H1 (cell line): ENCODE data around the gene RNF113B. TPM values are rescaled to one million over a fixed set of nuclear protein-coding genes. Genes with fewer than 3 reads are reported as not detected.

ENCODE experiments used
- CTCF ChIA-PET: fragments of 300-600 bp; sonication (Branson Sonifier 250); formaldehyde crosslinking; loops from one replicate; lab custom pipeline; 2021; ENCODE audit not compliant: partially characterized antibody; lab: Charles Lee
- POLR2A ChIA-PET: fragments of 300-600 bp; sonication (Branson Sonifier 250); formaldehyde crosslinking; loops from one replicate; lab custom pipeline; 2021; ENCODE audit warnings: inconsistent platforms; ENCODE audit not compliant: partially characterized antibody; lab: Charles Lee
- DNase-seq, 2 experiments: peaks; one replicate each; pipeline versions ENCODE4 v3.0.0 to v3.0.0-alpha.2; 2010 to 2022; ENCODE audit warnings: low spot score in 2 of 2, low read depth in 1 of 2, mixed read lengths in 1 of 2
- FAIRE-seq: peaks from 2 replicates; lab custom pipeline; 2011; peaks lifted over from hg19 to GRCh38; lab: Jason Lieb, UNC
- H2AFZ ChIP-seq: 2 replicates; pipeline ENCODE4 v1.8.1; 2012; ENCODE audit warnings: low read length, inconsistent platforms
- H2AK5ac ChIP-seq: 2 replicates; pipeline ENCODE4 v1.6.1; 2013; ENCODE audit warnings: low read depth, low read length
- H2BK120ac ChIP-seq: replicated peaks from 2 replicates; pipeline ENCODE3; 2013; ENCODE audit warnings: low read depth, low read length, inconsistent platforms
- H2BK12ac ChIP-seq: 2 replicates; pipeline ENCODE4 v1.6.1; 2013; ENCODE audit warnings: low read depth, low read length
- H2BK15ac ChIP-seq: 2 replicates; pipeline ENCODE4 v1.6.1; 2013; ENCODE audit warnings: low read length
- H2BK20ac ChIP-seq: 2 replicates; pipeline ENCODE4 v1.6.1; 2013; ENCODE audit warnings: low read length
- H2BK5ac ChIP-seq: 2 replicates; pipeline ENCODE4 v1.6.1; 2013; ENCODE audit warnings: low read depth, low read length
- H3K14ac ChIP-seq: 2 replicates; pipeline ENCODE4 v1.6.1; 2013; ENCODE audit warnings: inconsistent platforms; ENCODE audit not compliant: insufficient read length
- H3K18ac ChIP-seq: 2 replicates; pipeline ENCODE4 v1.6.1; 2013; ENCODE audit warnings: low read length; ENCODE audit errors: extremely low read depth
- H3K23ac ChIP-seq: 2 replicates; pipeline ENCODE4 v1.6.1; 2013; ENCODE audit warnings: inconsistent platforms; ENCODE audit not compliant: insufficient read length
- H3K23me2 ChIP-seq: 2 replicates; pipeline ENCODE4 v1.6.1; 2013; ENCODE audit warnings: low read depth, low read length
- H3K27ac ChIP-seq: 2 replicates; pipeline ENCODE4 v1.6.1; 2011; ENCODE audit warnings: low read depth, low read length, inconsistent platforms
- H3K27me3 ChIP-seq, 4 experiments: replicated peaks in 1 of 4; 1 replicate in 1 of 4; 2 replicates in 3 of 4; pipeline versions ENCODE4 v1.6.1 to v1.8.1; 2011 to 2013; ENCODE audit warnings: low read length in 3 of 4, mild to moderate bottlenecking in 3 of 4, inconsistent platforms in 2 of 4, mixed read lengths in 2 of 4, moderate library complexity in 1 of 4; ENCODE audit not compliant: control insufficient read depth in 3 of 4, insufficient read depth in 3 of 4; ENCODE audit errors: extremely low read depth in 1 of 4
- H3K36me3 ChIP-seq, 4 experiments: 2 replicates each; pipeline versions ENCODE4 v1.6.1 to v1.8.1; 2011 to 2013; ENCODE audit warnings: mild to moderate bottlenecking in 4 of 4, low read length in 3 of 4, moderate library complexity in 2 of 4, control low read depth in 1 of 4, inconsistent platforms in 1 of 4; ENCODE audit not compliant: insufficient read depth in 4 of 4, control insufficient read depth in 2 of 4
- H3K4ac ChIP-seq: replicated peaks from 2 replicates; pipeline ENCODE3; 2013; ENCODE audit warnings: low read length, low read depth, mixed read lengths, inconsistent platforms; ENCODE audit not compliant: insufficient read length
- H3K4me1 ChIP-seq, 4 experiments: replicated peaks in 1 of 4; 1 replicate in 1 of 4; 2 replicates in 3 of 4; pipeline versions ENCODE4 v1.6.1 to v1.8.1; 2011 to 2013; ENCODE audit warnings: low read length in 3 of 4, inconsistent platforms in 2 of 4, mixed read lengths in 1 of 4; ENCODE audit not compliant: insufficient read depth in 4 of 4, control insufficient read depth in 3 of 4
- H3K4me2 ChIP-seq, 2 experiments: 2 replicates each; pipeline versions ENCODE4 v1.6.1 to v1.8.1; 2011 to 2013; ENCODE audit warnings: low read depth in 2 of 2, low read length in 2 of 2, control low read depth in 1 of 2, inconsistent platforms in 1 of 2, mild to moderate bottlenecking in 1 of 2; ENCODE audit not compliant: insufficient read depth in 1 of 2
- H3K4me3 ChIP-seq, 4 experiments: fragments of 200-600, 300-600 bp in 1 of 4; sonication (generic), shearing (Covaris generic), sonication (Bioruptor Twin) in 1 of 4; 2 replicates each; pipeline versions ENCODE4 v1.5.1 to v1.8.1; 2011 to 2016; ENCODE audit warnings: low read length in 4 of 4, low read depth in 3 of 4, control low read depth in 2 of 4, inconsistent platforms in 2 of 4, mild to moderate bottlenecking in 2 of 4, mixed read lengths in 1 of 4, moderate library complexity in 1 of 4; ENCODE audit not compliant: insufficient read depth in 2 of 4; ENCODE audit errors: extremely low read depth in 1 of 4
- H3K56ac ChIP-seq: replicated peaks from 2 replicates; pipeline ENCODE3; 2013; ENCODE audit warnings: low read depth, mild to moderate bottlenecking, mixed read lengths, low read length, inconsistent platforms; ENCODE audit not compliant: insufficient read length
- H3K79me1 ChIP-seq: 2 replicates; pipeline ENCODE4 v1.6.1; 2013; ENCODE audit warnings: low read depth, low read length, control low read depth
- H3K79me2 ChIP-seq, 2 experiments: 2 replicates each; pipeline versions ENCODE4 v1.6.1 to v1.8.1; 2012 to 2013; ENCODE audit warnings: low read length in 2 of 2, mild to moderate bottlenecking in 2 of 2, inconsistent platforms in 1 of 2; ENCODE audit not compliant: insufficient read depth in 2 of 2, control insufficient read depth in 1 of 2
- H3K9ac ChIP-seq, 4 experiments: replicated peaks in 1 of 4; 1 replicate in 1 of 4; 2 replicates in 3 of 4; pipeline versions ENCODE4 v1.6.1 to v1.8.1; 2011 to 2013; ENCODE audit warnings: low read depth in 3 of 4, low read length in 3 of 4, control low read depth in 2 of 4, mild to moderate bottlenecking in 2 of 4, moderate library complexity in 2 of 4, inconsistent platforms in 1 of 4; ENCODE audit errors: extremely low read depth in 1 of 4
- H3K9me3 ChIP-seq, 2 experiments: 2 replicates each; pipeline versions ENCODE4 v1.6.1 to v1.8.1; 2012 to 2013; ENCODE audit warnings: mild to moderate bottlenecking in 2 of 2, moderate library complexity in 2 of 2, control low read depth in 1 of 2, inconsistent platforms in 1 of 2, low read depth in 1 of 2, low read length in 1 of 2, mixed read lengths in 1 of 2; ENCODE audit not compliant: insufficient read depth in 2 of 2
- H4K20me1 ChIP-seq, 2 experiments: replicated peaks in 1 of 2; 2 replicates each; pipeline versions ENCODE3 to v1.8.1; 2011 to 2013; ENCODE audit warnings: inconsistent platforms in 2 of 2, low read length in 2 of 2, mild to moderate bottlenecking in 1 of 2; ENCODE audit not compliant: insufficient read depth in 2 of 2, control insufficient read depth in 1 of 2
- H4K5ac ChIP-seq: 2 replicates; pipeline ENCODE4 v1.6.1; 2013; ENCODE audit warnings: low read length, low read depth, mixed read lengths, inconsistent platforms; ENCODE audit not compliant: insufficient read length
- H4K8ac ChIP-seq: 2 replicates; pipeline ENCODE4 v1.8.0; 2013; ENCODE audit warnings: mild to moderate bottlenecking, moderate library complexity, low read length, inconsistent platforms; ENCODE audit not compliant: insufficient read depth; ENCODE audit errors: extremely low read depth
- H4K91ac ChIP-seq: replicated peaks from 2 replicates; pipeline ENCODE3; 2013; ENCODE audit warnings: low read length, mixed read lengths, inconsistent platforms; ENCODE audit not compliant: insufficient read length
- BCL11A ChIP-seq, 2 experiments: IDR thresholded peaks; one replicate each; pipeline ENCODE4 v1.6.1; 2011; ENCODE audit warnings: low read depth in 2 of 2, low read length in 2 of 2, mild to moderate bottlenecking in 2 of 2
- NANOG ChIP-seq: IDR thresholded peaks from 2 replicates; pipeline ENCODE4 v1.6.1; 2011; ENCODE audit warnings: low read length, low read depth, mild to moderate bottlenecking, inconsistent platforms; ENCODE audit not compliant: insufficient read depth, poor library complexity, severe bottlenecking
- ZNF274 ChIP-seq: IDR thresholded peaks from 2 replicates; pipeline ENCODE4 v1.7.0; 2012; ENCODE audit warnings: low read length, borderline replicate concordance; ENCODE audit errors: extremely low read depth
- WGBS, 2 experiments: shearing (Covaris generic) in 1 of 2; methylation state at CpG; one replicate each; pipeline versions ENCODE4 v1.1.6 to v1.1.7; 2013 to 2015; ENCODE audit warnings: low lambda C conversion rate in 2 of 2, mixed read lengths in 2 of 2, inconsistent platforms in 1 of 2, low coverage in 1 of 2, missing lambda C conversion rate in 1 of 2; ENCODE audit not compliant: insufficient replicate concordance in 2 of 2, insufficient coverage in 1 of 2, insufficient read length in 1 of 2; ENCODE audit errors: extremely low coverage in 1 of 2, missing lambda C conversion rate in 1 of 2; 5-methylcytosine and 5-hydroxymethylcytosine counted together
- polyA plus RNA-seq, 7 experiments: library from polyadenylated mRNA; depleted of rRNA in 3 of 7; stranded (reverse) in 5 of 7; unstranded in 2 of 7; fragments of >200 nt in 5 of 7; fragments of 200-250 nt in 2 of 7; gene quantifications; 1 replicate in 5 of 7; 2 replicates in 1 of 7; 4 replicates in 1 of 7; pipeline versions ENCODE4 v1.2.1 to v1.2.3, GENCODE V29; 2011 to 2013; ENCODE audit warnings: missing spikeins in 2 of 7, mixed read lengths in 2 of 7
- total RNA-seq: library from RNA; stranded (reverse); fragmentation: NEBNext Ultra II Directional; extraction: Animal tissue kit (Norgen Biotek cat#: 25700); gene quantifications from 2 replicates; pipeline ENCODE4 v1.2.1, GENCODE V29; 2021
- TF ChIP-seq, protein P1 (sequence below): IDR thresholded peaks from 2 replicates; pipeline ENCODE4 v1.6.1; 2012; ENCODE audit warnings: inconsistent platforms

RNF113B gene
- total and polyA plus RNA-seq, 2 of the 8 experiments (the other 6 are each of a cell fraction or from before 2014, with no cell fraction given), result not detected

DNA sequence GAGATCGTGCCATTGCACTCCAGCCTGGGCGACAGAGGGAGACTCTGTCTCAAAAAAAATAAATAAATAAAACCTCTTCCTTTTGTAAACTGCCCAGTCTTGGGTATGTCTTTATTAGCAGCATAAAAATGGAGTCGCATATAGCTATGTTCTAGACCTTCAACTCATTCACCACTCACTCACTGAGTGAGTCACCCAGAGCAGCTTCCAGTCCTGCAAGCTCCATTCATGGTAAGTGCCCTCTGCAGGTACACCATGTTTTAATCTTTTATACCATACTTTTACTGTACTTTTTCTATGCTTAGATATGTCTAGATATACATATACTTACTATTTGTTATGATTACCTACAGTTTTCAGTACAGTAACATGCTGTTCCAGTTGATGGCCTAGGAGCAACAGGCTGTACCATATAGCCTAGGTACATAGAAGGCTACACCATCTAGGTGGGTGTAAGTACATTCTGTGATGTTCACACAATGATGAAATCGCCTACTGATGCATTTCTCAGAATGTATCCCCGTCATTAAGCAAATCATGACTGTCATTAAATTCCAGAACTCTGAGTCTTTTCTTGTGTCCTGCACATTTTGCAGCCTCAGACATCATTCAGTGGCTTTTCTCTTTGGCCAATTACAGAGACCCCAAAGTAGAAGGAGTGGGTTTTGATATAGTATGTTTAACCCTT lies 47.9 kb downstream of the RNF113B start:
- H2BK15ac ChIP-seq, result no peak overlapping the region
- H3K9me3 ChIP-seq, result no peaks in the 10 kb centered on the region
- H3K4me3 ChIP-seq, result no peak overlapping the region
- H3K79me1 ChIP-seq, result no peaks in the 10 kb centered on the region
- H3K79me2 ChIP-seq, result no peaks in the 10 kb centered on the region
- no peak overlapping the region for H3K9ac ChIP-seq
- H2AK5ac ChIP-seq, result no peak overlapping the region
- H4K20me1 ChIP-seq, result no peaks in the 10 kb centered on the region
- H3K23ac ChIP-seq, result no peak overlapping the region
- H3K4me2 ChIP-seq, result no peak overlapping the region
- no peak overlapping the region for H3K4ac ChIP-seq
- H2BK12ac ChIP-seq, result no peak overlapping the region
- no peak overlapping the region for H3K14ac ChIP-seq
- no peaks in the 10 kb centered on the region for H3K23me2 ChIP-seq
- no peak overlapping the region for H3K56ac ChIP-seq
- CTCF ChIA-PET, result interaction anchor here (1.0 to 1.3 kb wide), 4 partner anchors 9 to 187 kb away, joined by 3 to 4 read pairs (median 4); no protein-coding TSS in a partner anchor
- no peak for FAIRE-seq
- no peak for DNase-seq
- no peak overlapping the region for H2BK120ac ChIP-seq
- H3K27me3 ChIP-seq, result no peaks in the 10 kb centered on the region
- no peak overlapping the region for H2AFZ ChIP-seq
- no peak overlapping the region for H2BK5ac ChIP-seq
- H2BK20ac ChIP-seq, result no peak overlapping the region; the same call in 1 of the 2 replicates
- H3K27ac ChIP-seq, result no peak overlapping the region
- no peaks in the 10 kb centered on the region for H3K36me3 ChIP-seq
- H3K4me1 ChIP-seq, result no peaks in the 10 kb centered on the region
- H3K18ac ChIP-seq, result no peak overlapping the region
- H4K8ac ChIP-seq, result no peak overlapping the region
- H4K91ac ChIP-seq, result no peak overlapping the region
- 90% methylated on average over 5 of the region's 5 CpGs; no CpG with 5 or more reads in 1 of the 2 experiments for WGBS, 2 experiments
- POLR2A ChIA-PET, result no interaction called here
- H4K5ac ChIP-seq, result no peak overlapping the region
- TF ChIP-seq BCL11A (IDR thresholded peaks at IDR 0.05; ENCODE audit: low read depth in 2 of 2, low read length in 2 of 2), result no peak
- TF ChIP-seq, protein P1, sequence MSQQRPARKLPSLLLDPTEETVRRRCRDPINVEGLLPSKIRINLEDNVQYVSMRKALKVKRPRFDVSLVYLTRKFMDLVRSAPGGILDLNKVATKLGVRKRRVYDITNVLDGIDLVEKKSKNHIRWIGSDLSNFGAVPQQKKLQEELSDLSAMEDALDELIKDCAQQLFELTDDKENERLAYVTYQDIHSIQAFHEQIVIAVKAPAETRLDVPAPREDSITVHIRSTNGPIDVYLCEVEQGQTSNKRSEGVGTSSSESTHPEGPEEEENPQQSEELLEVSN, result no peak
- no peak for TF ChIP-seq ZNF274
- no peak for TF ChIP-seq NANOG
